GM12878 (cell line): ENCODE results near the gene NAGA. TPM values are rescaled to one million over a fixed set of nuclear protein-coding genes. Genes with fewer than 3 reads are reported as not detected.
"Not testable (repeated sequence)": the region's sequence is repeated elsewhere in the genome, so short reads cannot be mapped to it uniquely, and the experiment has no call there.

Experiments used
- ATAC-seq: fragments of 200-7000 bp; cut with Tn5 transposase; 3 replicates; pipeline ENCODE4 v1.9.1; 2020; ENCODE audit warnings: mild to moderate bottlenecking, moderate library complexity
- BruUV-seq: library from RNA; stranded (reverse); fragments of 400-500 nt; replicated peaks from 2 replicates; lab custom pipeline; 2021; lab: Mats Ljungman, UMichigan
- CTCF ChIA-PET: fragments of 300-600 bp; sonication (Branson Sonifier 250); formaldehyde crosslinking; extraction: SDS; loops from one replicate; lab custom pipeline; 2021; ENCODE audit warnings: inconsistent platforms; lab: Yijun Ruan, JAX
- POLR2A ChIA-PET: fragments of 350-600 bp; formaldehyde crosslinking; extraction: SDS; loops from one replicate; lab custom pipeline; 2021; ENCODE audit warnings: inconsistent platforms; lab: Charles Lee
- RAD21 ChIA-PET: fragments of 300-600 bp; sonication (Branson Sonifier 250); formaldehyde crosslinking; loops from one replicate; lab custom pipeline; 2023; ENCODE audit warnings: antibody characterized with exemption; ENCODE audit not compliant: unreplicated experiment; lab: Charles Lee
- SMC1A ChIA-PET: fragments of 300-600 bp; sonication (Branson Sonifier 250); formaldehyde crosslinking; loops from one replicate; lab custom pipeline; 2023; ENCODE audit not compliant: unreplicated experiment, uncharacterized antibody; lab: Charles Lee
- DNase-seq: peaks from one replicate; pipeline ENCODE4 v3.0.0-alpha.2; 2011; ENCODE audit warnings: low read depth, low spot score
- FAIRE-seq: peaks from 3 replicates; lab custom pipeline; 2011; peaks lifted over from hg19 to GRCh38; lab: Jason Lieb, UNC
- H2AFZ ChIP-seq: 2 replicates; pipeline ENCODE4 v1.6.0; 2011; ENCODE audit warnings: low read depth, low read length, control low read depth; ENCODE audit not compliant: control insufficient read depth
- H3K27ac ChIP-seq: 2 replicates; pipeline ENCODE4 v1.5.1; 2011; ENCODE audit warnings: control low read depth; ENCODE audit not compliant: control insufficient read depth, insufficient read depth
- H3K27me3 ChIP-seq, 2 experiments: replicated peaks in 1 of 2; 2 replicates each; pipeline versions ENCODE4 v1.6.0 to v1.6.1; 2011; ENCODE audit warnings: low read length in 1 of 2; ENCODE audit not compliant: control insufficient read depth in 2 of 2, insufficient read depth in 2 of 2
- H3K36me3 ChIP-seq, 2 experiments: 2 replicates each; pipeline ENCODE4 v1.5.1; 2011; ENCODE audit warnings: low read length in 1 of 2; ENCODE audit not compliant: control insufficient read depth in 2 of 2, insufficient read depth in 2 of 2
- H3K4me1 ChIP-seq: 2 replicates; pipeline ENCODE4 v1.6.1; 2011; ENCODE audit warnings: mild to moderate bottlenecking, low read length, moderate library complexity, mixed read lengths; ENCODE audit not compliant: control insufficient read depth, insufficient read depth
- H3K4me2 ChIP-seq: 2 replicates; pipeline ENCODE4 v1.6.0; 2011; ENCODE audit warnings: control low read depth; ENCODE audit not compliant: control insufficient read depth, insufficient read depth
- H3K4me3 ChIP-seq: fragments of 200-600 bp; sonication (generic); 2 replicates; pipeline ENCODE4 v1.5.1; 2016
- H3K79me2 ChIP-seq: 2 replicates; pipeline ENCODE4 v1.6.0; 2011; ENCODE audit warnings: low read length; ENCODE audit not compliant: control insufficient read depth, insufficient read depth
- H3K9ac ChIP-seq: 2 replicates; pipeline ENCODE4 v1.8.0; 2011; ENCODE audit warnings: low read length, control low read depth, mixed read lengths; ENCODE audit not compliant: control insufficient read depth, insufficient read depth
- H3K9me3 ChIP-seq: replicated peaks from 3 replicates; pipeline ENCODE4 v1.5.1; 2011; ENCODE audit warnings: mild to moderate bottlenecking, low read length; ENCODE audit not compliant: control insufficient read depth, insufficient read depth
- H4K20me1 ChIP-seq: 2 replicates; pipeline ENCODE4 v1.6.0; 2011; ENCODE audit not compliant: control insufficient read depth, insufficient read depth
- WGBS: methylation state at CpG from one replicate; pipeline ENCODE4 v1.1.6; 2016; ENCODE audit warnings: low lambda C conversion rate; ENCODE audit not compliant: insufficient replicate concordance, insufficient coverage; ENCODE audit errors: missing lambda C conversion rate; 5-methylcytosine and 5-hydroxymethylcytosine counted together
- in situ Hi-C: fragments of 300-500 bp; cut with MboI; formaldehyde crosslinking; loops from 9 replicates; pipeline ENCODE4 v1.14.3; 2018; ENCODE audit warnings: mixed read lengths
- intact Hi-C: fragments of 100-400 bp; cut with micrococcal nuclease; formaldehyde crosslinking; loops from one replicate; pipeline ENCODE4 v1.14.2; 2022; ENCODE audit not compliant: unreplicated experiment
- polyA plus RNA-seq, 11 experiments: library from polyadenylated mRNA; depleted of rRNA in 4 of 11; unstranded in 6 of 11; stranded (reverse) in 5 of 11; fragments of >200 nt; fragmentation: Nextera tagmentation in 4 of 11; fragmentation: Illumina TruSeq in 1 of 11; extraction: Ambion mirVana in 4 of 11; extraction: Trizol in 1 of 11; gene quantifications; 1 replicate in 1 of 11; 2 replicates in 10 of 11; pipeline versions ENCODE4 v1.2.1 to v1.2.3, GENCODE V29; 2011 to 2016; ENCODE audit warnings: inconsistent platforms in 2 of 11, missing spikeins in 2 of 11, low read depth in 1 of 11
- total RNA-seq, 4 experiments: library from RNA; depleted of rRNA in 3 of 4; stranded (reverse); fragments of >200 nt in 3 of 4; fragmentation: Illumina TruSeq in 1 of 4; extraction: Trizol in 1 of 4; gene quantifications; 2 replicates each; pipeline versions ENCODE4 v1.2.1 to v1.2.3, GENCODE V29; 2013 to 2021
- TF ChIP-seq, protein P1 (sequence below): fragments of 150-350 bp; IDR thresholded peaks from 2 replicates; pipeline ENCODE4 v1.6.1; 2016; ENCODE audit warnings: low read depth, low read length
- TF ChIP-seq, protein P2 (sequence below), 3 experiments: IDR thresholded peaks in 2 of 3; conservative IDR thresholded peaks in 1 of 3; 2 replicates each; pipeline ENCODE4 v1.5.1; 2011; ENCODE audit warnings: low read depth in 3 of 3, low read length in 3 of 3, mild to moderate bottlenecking in 3 of 3, control low read depth in 2 of 3, moderate library complexity in 2 of 3, inconsistent platforms in 1 of 3, mixed read lengths in 1 of 3; ENCODE audit not compliant: control insufficient read depth in 2 of 3, insufficient read depth in 1 of 3; ENCODE audit errors: extremely low read depth in 1 of 3

NAGA gene
- total and polyA plus RNA-seq, 10 of the 15 experiments (the other 5 are each of a cell fraction or from before 2014, with no cell fraction given) = 9.3 to 46.0 (median 33.2) TPM

DNA sequence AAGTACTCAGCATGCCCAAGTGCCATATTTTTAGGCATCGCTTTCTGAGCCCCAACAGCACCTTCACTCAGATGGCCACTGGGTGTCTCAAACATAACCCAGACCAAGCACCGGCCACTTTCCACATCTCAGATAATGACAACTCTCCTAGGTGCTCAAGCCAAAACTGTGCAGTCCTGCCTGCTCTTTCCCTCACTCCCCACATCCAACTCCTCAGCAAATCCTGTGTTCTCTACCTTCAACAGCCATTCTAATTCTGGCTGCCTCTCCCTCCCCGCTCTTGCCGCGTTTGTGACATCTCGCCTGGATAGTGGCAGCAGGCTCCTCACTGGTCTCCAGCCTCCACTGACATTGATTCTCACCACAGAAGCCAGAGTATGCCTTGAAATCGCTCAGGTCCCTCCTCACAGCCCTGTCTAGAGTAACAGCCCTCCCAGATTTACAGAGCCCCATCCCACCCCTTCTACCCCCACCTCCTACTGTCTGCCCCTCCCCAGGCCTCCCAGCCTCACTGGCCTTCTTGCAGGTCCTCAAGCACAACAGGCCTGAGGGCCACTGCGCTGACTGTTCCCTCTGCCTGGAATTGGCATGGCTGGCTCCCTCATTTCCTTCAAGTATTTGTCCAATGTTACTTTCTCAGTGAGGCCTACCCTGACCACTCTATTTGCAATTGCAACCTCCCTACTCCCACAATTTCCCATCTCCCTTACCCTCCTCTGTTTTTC is 2.2 kb upstream of the NAGA start:
- no peak for DNase-seq

DNA sequence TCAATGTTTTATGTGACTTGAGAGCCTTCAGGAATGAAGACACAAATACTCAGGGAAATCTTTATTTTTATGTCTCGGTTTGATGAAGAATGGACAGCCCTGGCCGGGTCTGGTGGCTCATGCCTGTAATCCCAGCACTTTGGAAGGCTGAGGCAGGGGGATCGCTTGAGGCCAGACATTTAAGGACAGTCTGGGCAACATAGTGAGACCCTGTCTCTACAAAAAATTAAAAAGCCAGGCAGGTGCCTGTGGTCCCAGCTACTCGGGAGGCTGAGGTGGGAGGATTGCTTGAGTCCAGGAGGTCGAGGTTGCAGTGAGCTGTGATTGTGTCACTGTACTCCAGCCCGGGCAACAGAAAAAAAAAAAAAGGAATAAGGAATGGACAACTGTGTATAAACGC is 896 bp upstream of the NAGA start:
- peak overlapping the region; percentile 83 for H3K4me3 ChIP-seq
- BruUV-seq, ATAC-seq, H4K20me1 ChIP-seq, H3K79me2 ChIP-seq, H2AFZ ChIP-seq, H3K27me3 ChIP-seq, H3K9me3 ChIP-seq, FAIRE-seq, in situ Hi-C loops, DNase-seq: not testable (repeated sequence)
- POLR2A ChIA-PET = interaction anchor here (0.6 to 3.0 kb wide), 4 partner anchors 8 to 370 kb away, joined by 3 to 21 read pairs (median 4); partner anchors contain the start of genes NDUFA6 and SMDT1
- SMC1A ChIA-PET = interaction anchor here (1.1 to 2.6 kb wide), 2 partner anchors 9 to 131 kb away, joined by 4 to 11 read pairs; partner anchors contain the start of gene SMDT1
- CTCF ChIA-PET = interaction anchor here (0.6 to 0.8 kb wide), 2 partner anchors 9 to 303 kb away, joined by 3 to 4 read pairs; no protein-coding TSS in a partner anchor
- intact Hi-C loops = loop anchor here (5.0 kb wide), 1 partner anchor 104 kb away; the partner anchor contains the start of gene SEPTIN3
- H3K4me2 ChIP-seq = peak overlapping the region; percentile 82
- peaks cover 3 to 11% of the 10 kb centered on the region in 2 experiments; a peak in 3 of 4 replicates for H3K36me3 ChIP-seq
- RAD21 ChIA-PET = interaction anchor here (0.7 kb wide), 1 partner anchor 9 kb away, joined by 4 read pairs; no protein-coding TSS in a partner anchor
- WGBS = 63% methylated on average over 6 of the region's 7 CpGs
- peaks cover 19% of the 10 kb centered on the region for H3K4me1 ChIP-seq
- peak overlapping the region; percentile 85; the same call in 1 of the 2 replicates for H3K9ac ChIP-seq
- H3K27ac ChIP-seq = peak overlapping the region; percentile 88; the same call in 1 of the 2 replicates

More for the DNA sequence above, 2.2 kb upstream of the NAGA start:
- ATAC-seq = no peak
- Histone ChIP-seq H3K4me1 (peaks cover 19% of the 10 kb centered on the region), H3K27ac (no peak overlapping the region), H3K79me2 (peaks cover 10% of the 10 kb centered on the region), H3K4me3 (no peak overlapping the region), H4K20me1 (peaks cover 2% of the 10 kb centered on the region; the same call in 1 of the 2 replicates), H3K27me3 (no peaks in the 10 kb centered on the region), H2AFZ (no peak overlapping the region), H3K36me3 (peaks cover 0 to 5% of the 10 kb centered on the region in 2 experiments; a peak in 2 of 4 replicates), H3K9ac (no peak overlapping the region), H3K4me2 (no peak overlapping the region), H3K9me3 (no peaks in the 10 kb centered on the region)
- TF ChIP-seq, protein P1, sequence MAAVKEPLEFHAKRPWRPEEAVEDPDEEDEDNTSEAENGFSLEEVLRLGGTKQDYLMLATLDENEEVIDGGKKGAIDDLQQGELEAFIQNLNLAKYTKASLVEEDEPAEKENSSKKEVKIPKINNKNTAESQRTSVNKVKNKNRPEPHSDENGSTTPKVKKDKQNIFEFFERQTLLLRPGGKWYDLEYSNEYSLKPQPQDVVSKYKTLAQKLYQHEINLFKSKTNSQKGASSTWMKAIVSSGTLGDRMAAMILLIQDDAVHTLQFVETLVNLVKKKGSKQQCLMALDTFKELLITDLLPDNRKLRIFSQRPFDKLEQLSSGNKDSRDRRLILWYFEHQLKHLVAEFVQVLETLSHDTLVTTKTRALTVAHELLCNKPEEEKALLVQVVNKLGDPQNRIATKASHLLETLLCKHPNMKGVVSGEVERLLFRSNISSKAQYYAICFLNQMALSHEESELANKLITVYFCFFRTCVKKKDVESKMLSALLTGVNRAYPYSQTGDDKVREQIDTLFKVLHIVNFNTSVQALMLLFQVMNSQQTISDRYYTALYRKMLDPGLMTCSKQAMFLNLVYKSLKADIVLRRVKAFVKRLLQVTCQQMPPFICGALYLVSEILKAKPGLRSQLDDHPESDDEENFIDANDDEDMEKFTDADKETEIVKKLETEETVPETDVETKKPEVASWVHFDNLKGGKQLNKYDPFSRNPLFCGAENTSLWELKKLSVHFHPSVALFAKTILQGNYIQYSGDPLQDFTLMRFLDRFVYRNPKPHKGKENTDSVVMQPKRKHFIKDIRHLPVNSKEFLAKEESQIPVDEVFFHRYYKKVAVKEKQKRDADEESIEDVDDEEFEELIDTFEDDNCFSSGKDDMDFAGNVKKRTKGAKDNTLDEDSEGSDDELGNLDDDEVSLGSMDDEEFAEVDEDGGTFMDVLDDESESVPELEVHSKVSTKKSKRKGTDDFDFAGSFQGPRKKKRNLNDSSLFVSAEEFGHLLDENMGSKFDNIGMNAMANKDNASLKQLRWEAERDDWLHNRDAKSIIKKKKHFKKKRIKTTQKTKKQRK = no peak
- TF ChIP-seq, protein P2, sequence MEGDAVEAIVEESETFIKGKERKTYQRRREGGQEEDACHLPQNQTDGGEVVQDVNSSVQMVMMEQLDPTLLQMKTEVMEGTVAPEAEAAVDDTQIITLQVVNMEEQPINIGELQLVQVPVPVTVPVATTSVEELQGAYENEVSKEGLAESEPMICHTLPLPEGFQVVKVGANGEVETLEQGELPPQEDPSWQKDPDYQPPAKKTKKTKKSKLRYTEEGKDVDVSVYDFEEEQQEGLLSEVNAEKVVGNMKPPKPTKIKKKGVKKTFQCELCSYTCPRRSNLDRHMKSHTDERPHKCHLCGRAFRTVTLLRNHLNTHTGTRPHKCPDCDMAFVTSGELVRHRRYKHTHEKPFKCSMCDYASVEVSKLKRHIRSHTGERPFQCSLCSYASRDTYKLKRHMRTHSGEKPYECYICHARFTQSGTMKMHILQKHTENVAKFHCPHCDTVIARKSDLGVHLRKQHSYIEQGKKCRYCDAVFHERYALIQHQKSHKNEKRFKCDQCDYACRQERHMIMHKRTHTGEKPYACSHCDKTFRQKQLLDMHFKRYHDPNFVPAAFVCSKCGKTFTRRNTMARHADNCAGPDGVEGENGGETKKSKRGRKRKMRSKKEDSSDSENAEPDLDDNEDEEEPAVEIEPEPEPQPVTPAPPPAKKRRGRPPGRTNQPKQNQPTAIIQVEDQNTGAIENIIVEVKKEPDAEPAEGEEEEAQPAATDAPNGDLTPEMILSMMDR (IDR thresholded peaks at IDR 0.05 in 2 of 3, conservative IDR thresholded peaks at IDR 0.05 in 1 of 3; ENCODE audit: control insufficient read depth in 2 of 3, extremely low read depth in 1 of 3, insufficient read depth in 1 of 3, low read depth in 3 of 3, low read length in 3 of 3) = peak in 1 of 3 experiments; percentile 25; a peak in 1 of 6 replicates
- BruUV-seq = no TSS peak
- no peak for FAIRE-seq
- ChIA-PET POLR2A (no interaction called here), SMC1A (no interaction called here), RAD21 (no interaction called here), CTCF (no interaction called here)
- 81% methylated on average over 7 of the region's 8 CpGs for WGBS
- in situ Hi-C loops (no loop called here), intact Hi-C loops (loop anchor here (5.0 kb wide), 1 partner anchor 105 kb away; the partner anchor contains the start of gene SEPTIN3)
